ENCODE data around the gene LRRC49. TPM values are rescaled to one million over a fixed set of nuclear protein-coding genes. Genes with fewer than 3 reads are reported as not detected.

Gene LRRC49
- total and polyA plus RNA-seq, 2 of the 13 experiments (the other 11 are each of a cell fraction or from before 2014, with no cell fraction given): 0.57 to 1.00 TPM

- Histone ChIP-seq H3K9ac (ENCODE audit: insufficient read depth, low read depth, low read length) (no peak overlapping the region), H2AFZ (ENCODE audit: low read length) (no peak overlapping the region), H3K9me3 (ENCODE audit: low read length) (no peaks in the 10 kb centered on the region), H3K4me2 (ENCODE audit: low read depth, low read length) (no peak overlapping the region), H4K20me1 (ENCODE audit: insufficient read depth, low read length) (no peaks in the 10 kb centered on the region), H3K27ac (ENCODE audit: extremely low read length, insufficient read depth, low read length) (no peak overlapping the region), H3K27me3 (ENCODE audit: control insufficient read depth in 1 of 2, insufficient read depth in 2 of 2, low read length in 2 of 2) (no peaks in the 10 kb centered on the region), H3K4me3 (replicated peaks in 1 of 3; ENCODE audit: insufficient read depth in 1 of 3, low read depth in 2 of 3, low read length in 3 of 3) (no peak overlapping the region), H3K79me2 (ENCODE audit: insufficient read depth, low read length) (no peaks in the 10 kb centered on the region), H3K36me3 (replicated peaks in 1 of 2; ENCODE audit: control insufficient read depth in 1 of 2, insufficient read depth in 2 of 2, low read length in 2 of 2) (no peaks in the 10 kb centered on the region), H3K4me1 (ENCODE audit: insufficient read depth, low read length) (no peaks in the 10 kb centered on the region)
- CTCF ChIA-PET (ENCODE audit: low intra/inter-chr PET ratio, low total read pairs): no interaction called here
- DNase-seq (ENCODE audit: low spot score) (no peak), FAIRE-seq (no peak), ATAC-seq (no peak)
- BruUV-seq (replicated peaks): no TSS peak
- in situ Hi-C loops (cut with HindIII; ENCODE audit: extremely low pct_ligation_motif_present, low pct_unique_long_range_greater_than_20kb) (no loop called here), intact Hi-C loops (cut with micrococcal nuclease; ENCODE audit: unreplicated experiment) (no loop called here)
- no peak for TF ChIP-seq ZBTB42 (CRISPR knock-in tag; IDR thresholded peaks at IDR 0.05)
- no peak for TF ChIP-seq AHR (CRISPR knock-in tag; IDR thresholded peaks at IDR 0.05)
- TF ChIP-seq THAP7 (CRISPR knock-in tag; IDR thresholded peaks at IDR 0.05): no peak
- TF ChIP-seq, protein P1, sequence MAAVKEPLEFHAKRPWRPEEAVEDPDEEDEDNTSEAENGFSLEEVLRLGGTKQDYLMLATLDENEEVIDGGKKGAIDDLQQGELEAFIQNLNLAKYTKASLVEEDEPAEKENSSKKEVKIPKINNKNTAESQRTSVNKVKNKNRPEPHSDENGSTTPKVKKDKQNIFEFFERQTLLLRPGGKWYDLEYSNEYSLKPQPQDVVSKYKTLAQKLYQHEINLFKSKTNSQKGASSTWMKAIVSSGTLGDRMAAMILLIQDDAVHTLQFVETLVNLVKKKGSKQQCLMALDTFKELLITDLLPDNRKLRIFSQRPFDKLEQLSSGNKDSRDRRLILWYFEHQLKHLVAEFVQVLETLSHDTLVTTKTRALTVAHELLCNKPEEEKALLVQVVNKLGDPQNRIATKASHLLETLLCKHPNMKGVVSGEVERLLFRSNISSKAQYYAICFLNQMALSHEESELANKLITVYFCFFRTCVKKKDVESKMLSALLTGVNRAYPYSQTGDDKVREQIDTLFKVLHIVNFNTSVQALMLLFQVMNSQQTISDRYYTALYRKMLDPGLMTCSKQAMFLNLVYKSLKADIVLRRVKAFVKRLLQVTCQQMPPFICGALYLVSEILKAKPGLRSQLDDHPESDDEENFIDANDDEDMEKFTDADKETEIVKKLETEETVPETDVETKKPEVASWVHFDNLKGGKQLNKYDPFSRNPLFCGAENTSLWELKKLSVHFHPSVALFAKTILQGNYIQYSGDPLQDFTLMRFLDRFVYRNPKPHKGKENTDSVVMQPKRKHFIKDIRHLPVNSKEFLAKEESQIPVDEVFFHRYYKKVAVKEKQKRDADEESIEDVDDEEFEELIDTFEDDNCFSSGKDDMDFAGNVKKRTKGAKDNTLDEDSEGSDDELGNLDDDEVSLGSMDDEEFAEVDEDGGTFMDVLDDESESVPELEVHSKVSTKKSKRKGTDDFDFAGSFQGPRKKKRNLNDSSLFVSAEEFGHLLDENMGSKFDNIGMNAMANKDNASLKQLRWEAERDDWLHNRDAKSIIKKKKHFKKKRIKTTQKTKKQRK (IDR thresholded peaks at IDR 0.05; ENCODE audit: low read length): no peak
- POLR2A ChIA-PET: no interaction called here
Measured at GRCh38 chr15:71057143-71057542, 164.5 kb downstream of the LRRC49 start.

- H3K79me2 ChIP-seq (ENCODE audit: insufficient read depth, low read length): no peaks in the 10 kb centered on the region
- no peak overlapping the region for H3K4me2 ChIP-seq (ENCODE audit: low read depth, low read length)
- H2AFZ ChIP-seq (ENCODE audit: low read length): no peak overlapping the region
- intact Hi-C loops (cut with micrococcal nuclease; ENCODE audit: unreplicated experiment): no loop called here
- H3K4me3 ChIP-seq (replicated peaks in 1 of 3; ENCODE audit: insufficient read depth in 1 of 3, low read depth in 2 of 3, low read length in 3 of 3): no peak overlapping the region
- CTCF ChIA-PET (ENCODE audit: low intra/inter-chr PET ratio, low total read pairs): no interaction called here
- ATAC-seq (no peak), DNase-seq (ENCODE audit: low spot score) (no peak), FAIRE-seq (no peak)
- H3K27me3 ChIP-seq (ENCODE audit: control insufficient read depth in 1 of 2, insufficient read depth in 2 of 2, low read length in 2 of 2): no peaks in the 10 kb centered on the region
- H3K4me1 ChIP-seq (ENCODE audit: insufficient read depth, low read length): no peaks in the 10 kb centered on the region
- no peak overlapping the region for H3K27ac ChIP-seq (ENCODE audit: extremely low read length, insufficient read depth, low read length)
- POLR2A ChIA-PET: no interaction called here
- no peaks in the 10 kb centered on the region for H4K20me1 ChIP-seq (ENCODE audit: insufficient read depth, low read length)
- no TSS peak for BruUV-seq (replicated peaks)
- no peaks in the 10 kb centered on the region for H3K36me3 ChIP-seq (replicated peaks in 1 of 2; ENCODE audit: control insufficient read depth in 1 of 2, insufficient read depth in 2 of 2, low read length in 2 of 2)
- WGBS (ENCODE audit: low lambda C conversion rate): 0% methylated on average over 3 of the region's 3 CpGs
- in situ Hi-C loops (cut with HindIII; ENCODE audit: extremely low pct_ligation_motif_present, low pct_unique_long_range_greater_than_20kb): no loop called here
- no peak overlapping the region for H3K9ac ChIP-seq (ENCODE audit: insufficient read depth, low read depth, low read length)
- H3K9me3 ChIP-seq (ENCODE audit: low read length): no peaks in the 10 kb centered on the region
- no peak for TF ChIP-seq CREB3 (CRISPR knock-in tag; IDR thresholded peaks at IDR 0.05)
- TF ChIP-seq ZNF790 (CRISPR knock-in tag; IDR thresholded peaks at IDR 0.05; ENCODE audit: borderline replicate concordance): no peak
- no peak for TF ChIP-seq KAT8 (CRISPR knock-in tag; IDR thresholded peaks at IDR 0.05)
- no peak for TF ChIP-seq SPEN (CRISPR knock-in tag; IDR thresholded peaks at IDR 0.05; ENCODE audit: low read depth)
- no peak for TF ChIP-seq ZNF350 (CRISPR knock-in tag; IDR thresholded peaks at IDR 0.05; ENCODE audit: borderline replicate concordance, low read depth)
- no peak for TF ChIP-seq RBM22 (optimal IDR thresholded peaks at IDR 0.05; ENCODE audit: low read length)
- TF ChIP-seq ZBTB44 (CRISPR knock-in tag; IDR thresholded peaks at IDR 0.05): no peak
Measured at GRCh38 chr15:71057581-71057980, 165.0 kb downstream of the LRRC49 start.

Data from HepG2 (cell line).